Stimulated activated CD8-positive, alpha-beta memory T cell treated with anti-CD3 and anti-CD28 coated beads, Interleukin-15, amount 100 ng/mL, for 1 hour (primary cell): Measurements from ENCODE around the gene SPEM2.
A peak's percentile ranks its signal among the peaks of the same experiment; 100 is the strongest.

Source experiments
- DNase-seq: peaks from one replicate; pipeline ENCODE4 v3.0.0-alpha.2; 2020; ENCODE audit warnings: low read depth

Gene SPEM2

GRCh38 chr17:7403977-7404736 lies 21.3 kb upstream of the SPEM2 start, which contains the start of gene TMEM256:
Gene TMEM256 (minus strand): TSS chr17:7404097. CDS start chr17:7404084, 13 bp downstream.
- peak; percentile 89 for DNase-seq

- DNase-seq, result no peak
Measured at GRCh38 chr17:7404737-7405349, 20.6 kb upstream of the SPEM2 start.

- DNase-seq, result no peak
Measured at GRCh38 chr17:7405350-7406234, 19.8 kb upstream of the SPEM2 start.

GRCh38 chr17:7406235-7406825 lies 19.1 kb upstream of the SPEM2 start:
- no peak for DNase-seq

GRCh38 chr17:7407082-7407481 lies 18.3 kb upstream of the SPEM2 start:
- no peak for DNase-seq

GRCh38 chr17:7407485-7408251 lies 17.7 kb upstream of the SPEM2 start, which contains the start of gene NLGN2:
Gene NLGN2 (plus strand): TSS chr17:7407845. CDS start chr17:7408256, 411 bp downstream.
- DNase-seq, result no peak

- no peak for DNase-seq
Measured at GRCh38 chr17:7408252-7408727, 17.1 kb upstream of the SPEM2 start.

GRCh38 chr17:7408863-7409262 lies 16.6 kb upstream of the SPEM2 start:
- DNase-seq, result no peak

- no peak for DNase-seq
Measured at GRCh38 chr17:7409716-7410115, 15.7 kb upstream of the SPEM2 start.

GRCh38 chr17:7410634-7411426 lies 14.6 kb upstream of the SPEM2 start:
- DNase-seq, result no peak

- DNase-seq, result no peak
Measured at GRCh38 chr17:7411427-7411750, 14.0 kb upstream of the SPEM2 start.

- no peak for DNase-seq
Measured at GRCh38 chr17:7413346-7413985, 11.9 kb upstream of the SPEM2 start.

- no peak for DNase-seq
Measured at GRCh38 chr17:7414837-7415236, 10.6 kb upstream of the SPEM2 start.

- no peak for DNase-seq
Measured at GRCh38 chr17:7415784-7416183, 9.6 kb upstream of the SPEM2 start.

- no peak for DNase-seq
Measured at GRCh38 chr17:7416323-7416722, 9.1 kb upstream of the SPEM2 start.

GRCh38 chr17:7417056-7417655 lies 8.3 kb upstream of the SPEM2 start:
- DNase-seq, result no peak

- no peak for DNase-seq
Measured at GRCh38 chr17:7418472-7419152, 6.8 kb upstream of the SPEM2 start.

GRCh38 chr17:7419819-7420610 lies 5.4 kb upstream of the SPEM2 start, which contains the start of gene SPEM1:
Gene SPEM1 (plus strand): TSS chr17:7420324. CDS start chr17:7420385, 61 bp downstream.
- DNase-seq, result no peak
